Adipose tissue (tissue), 3 donors: ENCODE measurements around the gene ZBTB46. TPM values are rescaled to one million over a fixed set of nuclear protein-coding genes. Genes with fewer than 3 reads are reported as not detected.

Experiments
- H3K27ac ChIP-seq: one replicate; pipeline ENCODE4 v1.5.1; 2013; ENCODE audit warnings: low read depth, low read length
- WGBS, 3 donors: extraction: QIAGEN DNeasy Blood & Tissue Kit; methylation state at CpG; one replicate each; pipeline ENCODE4 v1.1.7; 2013; 5-methylcytosine and 5-hydroxymethylcytosine counted together
- polyA plus RNA-seq, 3 donors: library from polyadenylated mRNA; stranded (reverse); fragments of 200-250 nt; gene quantifications; one replicate each; pipeline ENCODE4 v1.2.3, GENCODE V29; 2013
- donor health status: healthy with polysubstance abuse.
- donor health status: Bipolar disorder and iron deficiency.
- donor health status: healthy.

ZBTB46 gene
- polyA plus RNA-seq, 3 donors, result 1.8 to 8.2 (median 6.1) TPM

- 64 to 71% (median 70%) methylated on average over 14 of the region's 14 CpGs for WGBS, 3 donors
- H3K27ac ChIP-seq, result no peak overlapping the region
Measured at GRCh38 chr20:63828545-63828944, 2.5 kb downstream of the ZBTB46 start.

GRCh38 chr20:63828124-63828523 lies 2.9 kb downstream of the ZBTB46 start:
- WGBS, 3 donors, result 79 to 91% (median 79%) methylated on average over 8 of the region's 8 CpGs

GRCh38 chr20:63826753-63827152 lies 4.3 kb downstream of the ZBTB46 start:
- H3K27ac ChIP-seq, result no peak overlapping the region
- WGBS, 3 donors, result 63 to 86% (median 63%) methylated on average over 13 of the region's 13 CpGs

More at GRCh38 chr20:63828124-63828523, 2.9 kb downstream of the ZBTB46 start:
- no peak overlapping the region for H3K27ac ChIP-seq

- 81 to 90% (median 89%) methylated on average over 25 of the region's 25 CpGs for WGBS, 3 donors
- H3K27ac ChIP-seq, result no peak overlapping the region
Measured at GRCh38 chr20:63825331-63826118, 5.5 kb downstream of the ZBTB46 start.

- H3K27ac ChIP-seq, result no peak overlapping the region
- 51 to 63% (median 60%) methylated on average over 12 of the region's 12 CpGs for WGBS, 3 donors
Measured at GRCh38 chr20:63823691-63824311, 7.3 kb downstream of the ZBTB46 start.

GRCh38 chr20:63822276-63822696 lies 8.8 kb downstream of the ZBTB46 start:
- H3K27ac ChIP-seq, result no peak overlapping the region
- WGBS, 3 donors, result 60 to 73% (median 65%) methylated on average over 15 of the region's 15 CpGs

- H3K27ac ChIP-seq, result no peak overlapping the region
- 69 to 86% (median 79%) methylated on average over 8 of the region's 8 CpGs for WGBS, 3 donors
Measured at GRCh38 chr20:63821811-63822210, 9.3 kb downstream of the ZBTB46 start.

GRCh38 chr20:63819224-63819921 lies 11.7 kb downstream of the ZBTB46 start:
- WGBS, 3 donors, result 49 to 61% (median 51%) methylated on average over 24 of the region's 24 CpGs
- no peak overlapping the region for H3K27ac ChIP-seq

- 76 to 96% (median 95%) methylated on average over 10 to 14 of the region's 14 CpGs for WGBS, 3 donors
- H3K27ac ChIP-seq, result no peak overlapping the region
Measured at GRCh38 chr20:63815615-63816253, 15.3 kb downstream of the ZBTB46 start.

- WGBS, 3 donors, result 66 to 75% (median 72%) methylated on average over 8 of the region's 8 CpGs
- no peak overlapping the region for H3K27ac ChIP-seq
Measured at GRCh38 chr20:63814891-63815614, 16.0 kb downstream of the ZBTB46 start.

GRCh38 chr20:63811491-63811875 lies 19.6 kb downstream of the ZBTB46 start:
- H3K27ac ChIP-seq, result no peak overlapping the region
- WGBS, 3 donors, result 32 to 84% (median 83%) methylated on average over 6 to 8 of the region's 8 CpGs

GRCh38 chr20:63810730-63811490 lies 20.2 kb downstream of the ZBTB46 start:
- WGBS, 3 donors, result 76 to 79% (median 76%) methylated on average over 25 of the region's 25 CpGs
- no peak overlapping the region for H3K27ac ChIP-seq

GRCh38 chr20:63809856-63810255 lies 21.2 kb downstream of the ZBTB46 start:
- no peak overlapping the region for H3K27ac ChIP-seq
- 94 to 95% (median 94%) methylated on average over 9 of the region's 9 CpGs for WGBS, 3 donors

- no peak overlapping the region for H3K27ac ChIP-seq
- 94 to 96% (median 94%) methylated on average over 29 to 31 of the region's 31 CpGs for WGBS, 3 donors
Measured at GRCh38 chr20:63808964-63809674, 21.9 kb downstream of the ZBTB46 start.

- WGBS, 3 donors, result 87 to 93% (median 91%) methylated on average over 32 to 38 of the region's 38 CpGs
- H3K27ac ChIP-seq, result no peak overlapping the region
Measured at GRCh38 chr20:63808145-63808724, 22.8 kb downstream of the ZBTB46 start.

GRCh38 chr20:63807654-63808053 lies 23.4 kb downstream of the ZBTB46 start:
- H3K27ac ChIP-seq, result no peak overlapping the region
- WGBS, 3 donors, result 93 to 97% (median 96%) methylated on average over 22 to 23 of the region's 23 CpGs

GRCh38 chr20:63804308-63804636 lies 26.8 kb downstream of the ZBTB46 start:
- 80 to 93% (median 81%) methylated on average over 8 of the region's 8 CpGs for WGBS, 3 donors
- no peak overlapping the region for H3K27ac ChIP-seq
